Measurements from ENCODE around the gene PRKAR2B. TPM values are rescaled to one million over a fixed set of nuclear protein-coding genes. Genes with fewer than 3 reads are reported as not detected.

The PRKAR2B gene
- polyA plus RNA-seq, 1 donor from 2014 or later, result 297 TPM

DNA sequence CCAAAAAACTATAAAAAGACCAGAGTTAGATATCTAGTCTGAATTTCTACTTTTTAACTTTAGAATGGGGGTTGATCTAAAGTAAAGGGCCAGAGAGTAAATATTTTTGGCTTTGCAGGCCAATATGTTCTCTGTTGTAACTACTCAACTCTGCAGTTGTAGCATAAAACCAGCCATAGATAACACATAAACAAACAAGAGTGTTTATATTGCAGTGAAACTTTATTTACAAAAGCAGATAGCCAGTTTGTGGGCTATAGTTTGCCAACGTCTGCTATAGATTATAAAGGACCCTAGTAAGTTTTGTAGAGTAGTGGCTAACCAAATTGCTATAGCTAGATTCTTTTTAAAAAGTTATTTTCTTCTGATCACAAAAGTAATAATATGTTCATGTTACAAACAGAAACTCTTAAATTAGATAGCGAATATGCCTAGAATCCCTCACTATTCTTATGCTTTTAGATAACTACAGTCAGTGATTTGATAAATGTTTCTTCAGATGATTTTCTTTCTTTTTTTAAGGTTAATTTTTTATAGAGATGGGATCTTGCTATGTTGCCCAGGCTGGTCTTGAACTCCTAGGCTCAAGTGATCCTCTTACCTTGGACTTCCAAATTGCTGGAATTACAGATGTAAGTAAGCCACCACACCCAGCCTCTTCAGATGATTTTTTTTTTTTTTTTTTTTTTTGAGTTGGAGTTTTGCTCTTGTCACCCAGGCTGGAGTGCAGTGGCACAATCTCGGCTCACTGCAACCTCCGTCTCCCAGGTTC is 100.7 kb downstream of the PRKAR2B start:
- H3F3A ChIP-seq (ENCODE audit: insufficient read depth, low read length, poor library complexity, severe bottlenecking), result no peaks in the 10 kb centered on the region
- H3K9me2 ChIP-seq (ENCODE audit: insufficient read depth, low read length), result no peaks in the 10 kb centered on the region
- no peak overlapping the region for H3K4me2 ChIP-seq (ENCODE audit: low read length)
- no peak for TF ChIP-seq EP300 (conservative IDR thresholded peaks at IDR 0.05; ENCODE audit: poor library complexity, severe bottlenecking)
- no peak for TF ChIP-seq RAD21 (conservative IDR thresholded peaks at IDR 0.05)
- TF ChIP-seq, protein P1, sequence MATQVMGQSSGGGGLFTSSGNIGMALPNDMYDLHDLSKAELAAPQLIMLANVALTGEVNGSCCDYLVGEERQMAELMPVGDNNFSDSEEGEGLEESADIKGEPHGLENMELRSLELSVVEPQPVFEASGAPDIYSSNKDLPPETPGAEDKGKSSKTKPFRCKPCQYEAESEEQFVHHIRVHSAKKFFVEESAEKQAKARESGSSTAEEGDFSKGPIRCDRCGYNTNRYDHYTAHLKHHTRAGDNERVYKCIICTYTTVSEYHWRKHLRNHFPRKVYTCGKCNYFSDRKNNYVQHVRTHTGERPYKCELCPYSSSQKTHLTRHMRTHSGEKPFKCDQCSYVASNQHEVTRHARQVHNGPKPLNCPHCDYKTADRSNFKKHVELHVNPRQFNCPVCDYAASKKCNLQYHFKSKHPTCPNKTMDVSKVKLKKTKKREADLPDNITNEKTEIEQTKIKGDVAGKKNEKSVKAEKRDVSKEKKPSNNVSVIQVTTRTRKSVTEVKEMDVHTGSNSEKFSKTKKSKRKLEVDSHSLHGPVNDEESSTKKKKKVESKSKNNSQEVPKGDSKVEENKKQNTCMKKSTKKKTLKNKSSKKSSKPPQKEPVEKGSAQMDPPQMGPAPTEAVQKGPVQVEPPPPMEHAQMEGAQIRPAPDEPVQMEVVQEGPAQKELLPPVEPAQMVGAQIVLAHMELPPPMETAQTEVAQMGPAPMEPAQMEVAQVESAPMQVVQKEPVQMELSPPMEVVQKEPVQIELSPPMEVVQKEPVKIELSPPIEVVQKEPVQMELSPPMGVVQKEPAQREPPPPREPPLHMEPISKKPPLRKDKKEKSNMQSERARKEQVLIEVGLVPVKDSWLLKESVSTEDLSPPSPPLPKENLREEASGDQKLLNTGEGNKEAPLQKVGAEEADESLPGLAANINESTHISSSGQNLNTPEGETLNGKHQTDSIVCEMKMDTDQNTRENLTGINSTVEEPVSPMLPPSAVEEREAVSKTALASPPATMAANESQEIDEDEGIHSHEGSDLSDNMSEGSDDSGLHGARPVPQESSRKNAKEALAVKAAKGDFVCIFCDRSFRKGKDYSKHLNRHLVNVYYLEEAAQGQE (IDR thresholded peaks at IDR 0.05; ENCODE audit: borderline replicate concordance), result no peak
- H3K27ac ChIP-seq (ENCODE audit: low read length), result no peak overlapping the region
- no peaks in the 10 kb centered on the region for H3K27me3 ChIP-seq (ENCODE audit: insufficient read depth, low read depth, low read length)
- H3K4me3 ChIP-seq (ENCODE audit: low read length), result no peak overlapping the region
- H2AFZ ChIP-seq (ENCODE audit: low read depth, low read length), result no peak overlapping the region
- H3K9ac ChIP-seq (ENCODE audit: low read length), result no peak overlapping the region
- no peaks in the 10 kb centered on the region for H3K79me2 ChIP-seq (replicated peaks; ENCODE audit: insufficient read depth, low read length)
- H3K36me3 ChIP-seq (ENCODE audit: insufficient read depth, low read length), result no peaks in the 10 kb centered on the region
- H3K9me3 ChIP-seq (ENCODE audit: low read length), result no peaks in the 10 kb centered on the region
- H4K20me1 ChIP-seq (ENCODE audit: insufficient read depth), result no peaks in the 10 kb centered on the region

DNA sequence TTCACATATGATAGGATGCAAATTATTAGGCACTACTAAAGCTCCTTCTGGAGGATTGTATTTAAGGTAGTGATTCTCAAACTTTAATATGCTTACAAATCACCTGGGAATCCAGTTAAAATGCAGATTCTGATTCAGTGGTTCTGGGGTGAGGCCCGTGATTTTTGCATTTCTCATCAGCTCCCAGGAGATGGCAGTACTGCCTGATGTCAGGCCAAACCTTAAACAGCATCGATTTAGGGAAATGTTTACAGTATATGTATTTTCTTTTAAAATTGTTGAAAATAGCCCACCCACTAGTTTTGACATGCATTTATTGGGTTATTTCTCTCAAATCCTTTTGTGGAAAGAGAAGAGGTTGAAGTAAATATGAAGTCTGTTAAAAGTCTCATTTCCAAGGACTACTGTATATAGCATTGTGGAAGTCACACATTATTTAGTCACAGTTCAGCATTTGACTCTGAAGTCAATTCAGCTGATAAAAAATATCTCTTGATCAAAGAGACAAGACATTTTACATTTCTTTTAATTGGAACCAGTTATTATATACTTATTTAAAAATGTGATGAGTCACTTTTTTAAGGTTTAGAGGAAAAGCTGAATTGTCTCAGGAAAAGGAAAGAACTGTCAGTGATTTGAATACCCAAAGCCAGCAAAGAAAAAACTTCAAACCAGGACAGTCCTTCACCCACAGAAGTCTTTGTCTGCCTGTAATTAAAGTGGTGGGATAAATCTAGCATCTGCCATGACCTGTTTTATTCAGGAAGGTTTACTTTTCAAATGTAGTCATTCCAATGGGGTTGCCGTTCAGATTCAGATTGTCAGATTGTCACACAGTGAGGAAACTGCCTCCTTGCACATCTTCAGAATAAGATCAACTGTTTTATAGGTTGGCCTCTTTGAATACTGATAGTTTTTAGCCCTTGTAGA is 103.2 kb downstream of the PRKAR2B start:
- H3K4me2 ChIP-seq (ENCODE audit: low read length), result no peak overlapping the region
- no peaks in the 10 kb centered on the region for H3K9me2 ChIP-seq (ENCODE audit: insufficient read depth, low read length)
- peaks cover 5% of the 10 kb centered on the region for H3K36me3 ChIP-seq (ENCODE audit: insufficient read depth, low read length)
- TF ChIP-seq SMC3 (conservative IDR thresholded peaks at IDR 0.05; ENCODE audit: poor library complexity), result peak; percentile 60
- no peak for TF ChIP-seq EP300 (conservative IDR thresholded peaks at IDR 0.05; ENCODE audit: poor library complexity, severe bottlenecking)
- no peak for TF ChIP-seq POLR2AphosphoS5 (IDR thresholded peaks at IDR 0.05)
- TF ChIP-seq RAD21 (conservative IDR thresholded peaks at IDR 0.05), result peak; percentile 41
- TF ChIP-seq MXI1 (conservative IDR thresholded peaks at IDR 0.05; ENCODE audit: poor library complexity, severe bottlenecking), result no peak
- TF ChIP-seq, protein P2, sequence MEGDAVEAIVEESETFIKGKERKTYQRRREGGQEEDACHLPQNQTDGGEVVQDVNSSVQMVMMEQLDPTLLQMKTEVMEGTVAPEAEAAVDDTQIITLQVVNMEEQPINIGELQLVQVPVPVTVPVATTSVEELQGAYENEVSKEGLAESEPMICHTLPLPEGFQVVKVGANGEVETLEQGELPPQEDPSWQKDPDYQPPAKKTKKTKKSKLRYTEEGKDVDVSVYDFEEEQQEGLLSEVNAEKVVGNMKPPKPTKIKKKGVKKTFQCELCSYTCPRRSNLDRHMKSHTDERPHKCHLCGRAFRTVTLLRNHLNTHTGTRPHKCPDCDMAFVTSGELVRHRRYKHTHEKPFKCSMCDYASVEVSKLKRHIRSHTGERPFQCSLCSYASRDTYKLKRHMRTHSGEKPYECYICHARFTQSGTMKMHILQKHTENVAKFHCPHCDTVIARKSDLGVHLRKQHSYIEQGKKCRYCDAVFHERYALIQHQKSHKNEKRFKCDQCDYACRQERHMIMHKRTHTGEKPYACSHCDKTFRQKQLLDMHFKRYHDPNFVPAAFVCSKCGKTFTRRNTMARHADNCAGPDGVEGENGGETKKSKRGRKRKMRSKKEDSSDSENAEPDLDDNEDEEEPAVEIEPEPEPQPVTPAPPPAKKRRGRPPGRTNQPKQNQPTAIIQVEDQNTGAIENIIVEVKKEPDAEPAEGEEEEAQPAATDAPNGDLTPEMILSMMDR (IDR thresholded peaks at IDR 0.05; ENCODE audit: poor library complexity, severe bottlenecking), result peak; percentile 62
- H3F3A ChIP-seq (ENCODE audit: insufficient read depth, low read length, poor library complexity, severe bottlenecking), result no peaks in the 10 kb centered on the region
- no peaks in the 10 kb centered on the region for H3K79me2 ChIP-seq (replicated peaks; ENCODE audit: insufficient read depth, low read length)
- H2AFZ ChIP-seq (ENCODE audit: low read depth, low read length), result no peak overlapping the region
- no peaks in the 10 kb centered on the region for H3K9me3 ChIP-seq (ENCODE audit: low read length)
- no peak overlapping the region for H3K9ac ChIP-seq (ENCODE audit: low read length)
- no peak overlapping the region for H3K4me3 ChIP-seq (ENCODE audit: low read length)
- H3K27ac ChIP-seq (ENCODE audit: low read length), result no peak overlapping the region
- no peaks in the 10 kb centered on the region for H4K20me1 ChIP-seq (ENCODE audit: insufficient read depth)
- H3K27me3 ChIP-seq (ENCODE audit: insufficient read depth, low read depth, low read length), result no peaks in the 10 kb centered on the region
